Left kidney (tissue), 8 donors: ENCODE measurements around the gene PCDHB4. TPM values are rescaled to one million over a fixed set of nuclear protein-coding genes. Genes with fewer than 3 reads are reported as not detected.
"Not testable (repeated sequence)": the region's sequence is repeated elsewhere in the genome, so short reads cannot be mapped to it uniquely, and the experiment has no call there.

Experiments used
- DNase-seq: peaks from one replicate; pipeline ENCODE4 v3.0.0-alpha.2; 2013
- long read RNA-seq, 8 donors: transcript quantifications; one replicate each; lab custom pipeline, GENCODE V29; 2026
- polyA plus RNA-seq: library from polyadenylated mRNA; unstranded; fragments of 120-200 nt; gene quantifications from one replicate; pipeline ENCODE4 v1.2.1, GENCODE V29; 2013; ENCODE audit not compliant: insufficient read length

Gene PCDHB4
- polyA plus RNA-seq = 1.9 TPM
- long read RNA-seq, donor 1, partial matches to known transcripts = 0 of 4 reads
- long read RNA-seq, donor 1, other reads (novel, unspliced or antisense) = 0 of 4 reads
- long read RNA-seq, donor 2, partial matches to known transcripts = 0 of 2 reads
- long read RNA-seq, donor 2, other reads (novel, unspliced or antisense) = 0 of 2 reads
- long read RNA-seq, donor 3, partial matches to known transcripts = 0 of 3 reads
- long read RNA-seq, donor 3, other reads (novel, unspliced or antisense) = 0 of 3 reads
- long read RNA-seq, donor 4 = 0 reads
- long read RNA-seq, donor 5, partial matches to known transcripts = 0 of 2 reads
- long read RNA-seq, donor 5, other reads (novel, unspliced or antisense) = 0 of 2 reads
- long read RNA-seq, donor 6, partial matches to known transcripts = 0 of 1 reads
- long read RNA-seq, donor 6, other reads (novel, unspliced or antisense) = 0 of 1 reads
- long read RNA-seq, donor 7, transcript PCDHB4-201 (1 exons, 3,825 nt) = major isoform, 7 of 7 reads
- long read RNA-seq, donor 7, partial matches to known transcripts = 0 of 7 reads
- long read RNA-seq, donor 7, other reads (novel, unspliced or antisense) = 0 of 7 reads
- long read RNA-seq, donor 8, partial matches to known transcripts = 0 of 1 reads
- long read RNA-seq, donor 8, other reads (novel, unspliced or antisense) = 0 of 1 reads

DNA sequence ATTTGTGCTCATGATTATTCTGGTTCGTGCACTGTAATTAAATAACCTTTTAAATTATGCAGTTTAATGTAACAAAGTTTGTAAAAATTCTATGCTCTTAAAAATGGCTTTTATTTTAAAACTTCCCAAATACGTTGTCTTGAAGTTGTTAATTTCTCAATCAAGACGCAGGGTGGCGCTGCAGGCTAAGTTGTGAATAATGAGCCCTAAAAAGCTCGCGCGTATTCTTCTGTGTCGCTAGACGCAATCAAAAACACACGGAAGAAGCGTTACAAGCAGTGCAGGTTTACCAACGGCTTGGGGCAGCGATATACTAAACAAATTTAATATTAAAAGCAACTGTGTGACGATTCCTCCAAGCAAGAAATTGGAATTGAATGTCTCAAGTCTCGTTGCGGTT lies at the start of gene PCDHB4:
PCDHB4 (plus strand) TSS at position 256 of the 400 bp plus-strand sequence. CDS start 181 bp downstream, outside the sequence.
- DNase-seq = peak; percentile 19

DNA sequence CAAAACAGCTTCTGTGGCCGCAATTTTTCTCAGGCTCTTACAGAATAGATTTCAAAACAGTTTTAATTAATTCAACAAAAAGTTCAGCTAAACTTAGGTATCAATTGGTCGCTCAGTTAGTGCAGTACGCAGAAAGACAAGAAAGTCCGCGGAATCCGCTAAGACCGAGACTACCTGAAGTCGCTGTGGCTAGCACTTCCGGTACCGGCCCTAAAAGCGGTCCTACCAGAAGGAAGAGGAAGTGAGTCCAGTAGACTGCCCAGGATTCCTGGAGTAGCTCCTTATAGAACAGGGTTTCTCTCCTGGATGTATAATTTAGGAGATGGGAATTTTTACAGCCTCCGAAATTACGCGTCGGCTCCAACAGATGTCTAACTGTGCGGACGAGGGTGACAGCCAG lies 43.8 kb upstream of the PCDHB4 start:
- DNase-seq = no peak

DNA sequence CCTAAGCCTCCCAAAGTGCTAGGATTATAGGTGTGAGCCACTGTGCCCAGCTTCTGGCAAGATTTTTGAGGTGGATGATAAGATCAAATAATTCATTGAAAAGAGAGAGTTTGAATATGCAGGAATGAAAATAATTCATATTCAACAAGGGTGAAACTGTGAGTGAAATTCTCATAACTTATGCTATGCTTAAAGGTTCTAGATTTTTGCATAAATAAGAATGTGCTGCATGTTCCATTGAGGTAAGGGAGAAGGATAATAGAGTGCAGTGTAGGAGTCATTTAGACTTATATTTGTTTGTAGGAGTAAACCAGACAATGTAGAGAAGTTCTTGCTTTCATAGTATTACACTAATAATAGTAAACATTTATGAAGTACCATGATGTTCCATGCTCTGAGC lies 39.4 kb upstream of the PCDHB4 start:
- DNase-seq = no peak

DNA sequence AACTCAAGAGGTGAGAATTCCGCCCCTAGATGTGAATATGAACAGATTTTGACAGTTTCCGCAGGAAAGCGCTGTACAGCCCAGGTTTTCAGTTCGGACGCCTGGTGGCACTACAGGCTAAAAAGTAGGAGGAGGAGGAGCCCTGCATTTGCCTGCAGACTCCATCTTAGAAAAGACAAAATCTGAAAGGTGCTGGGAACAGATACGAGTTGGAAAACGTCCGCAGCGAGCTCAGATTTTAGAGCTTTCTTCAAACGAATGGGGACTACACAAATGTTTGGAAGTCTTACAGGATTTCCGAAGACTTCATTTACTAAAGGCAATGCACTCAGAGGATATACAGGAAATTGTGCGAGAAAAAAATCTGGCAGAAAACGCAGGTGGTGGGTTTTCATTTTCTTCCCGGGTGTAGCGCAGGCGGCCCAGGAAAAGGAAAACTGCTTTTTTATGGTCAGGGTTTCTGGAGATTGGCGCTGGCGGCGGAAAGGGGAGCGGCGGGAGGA lies 37.1 kb upstream of the PCDHB4 start:
- DNase-seq = peak; percentile 34

DNA sequence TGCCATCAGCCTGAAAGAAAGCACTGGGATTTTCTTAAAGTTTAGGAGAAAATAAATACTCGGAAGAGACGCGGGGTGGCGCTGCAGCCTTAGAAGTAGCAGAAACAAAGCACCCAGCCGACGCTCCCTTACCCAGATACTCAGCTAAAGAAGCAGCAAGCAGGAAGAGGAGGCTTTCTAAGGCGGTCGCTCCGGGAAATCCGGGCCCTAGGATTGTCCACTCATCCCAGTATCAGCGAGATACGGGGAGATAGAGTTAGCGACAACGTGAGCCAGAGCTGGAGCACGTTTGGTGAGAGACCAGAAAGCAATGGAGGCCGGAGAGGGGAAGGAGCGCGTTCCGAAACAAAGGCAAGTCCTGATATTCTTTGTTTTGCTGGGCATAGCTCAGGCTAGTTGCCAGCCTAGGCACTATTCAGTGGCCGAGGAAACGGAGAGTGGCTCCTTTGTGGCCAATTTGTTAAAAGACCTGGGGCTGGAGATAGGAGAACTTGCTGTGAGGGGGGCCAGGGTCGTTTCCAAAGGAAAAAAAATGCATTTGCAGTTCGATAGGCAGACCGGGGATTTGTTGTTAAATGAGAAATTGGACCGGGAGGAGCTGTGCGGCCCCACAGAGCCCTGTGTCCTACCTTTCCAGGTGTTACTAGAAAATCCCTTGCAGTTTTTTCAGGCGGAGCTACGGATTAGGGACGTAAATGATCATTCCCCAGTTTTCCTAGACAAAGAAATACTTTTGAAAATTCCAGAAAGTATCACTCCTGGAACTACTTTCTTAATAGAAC lies 26.9 kb upstream of the PCDHB4 start, which contains the start of gene PCDHB2:
PCDHB2 (plus strand) TSS at position 135 of the 782 bp plus-strand sequence; CDS start at position 311, 176 bp downstream.
- DNase-seq = peak; percentile 13

DNA sequence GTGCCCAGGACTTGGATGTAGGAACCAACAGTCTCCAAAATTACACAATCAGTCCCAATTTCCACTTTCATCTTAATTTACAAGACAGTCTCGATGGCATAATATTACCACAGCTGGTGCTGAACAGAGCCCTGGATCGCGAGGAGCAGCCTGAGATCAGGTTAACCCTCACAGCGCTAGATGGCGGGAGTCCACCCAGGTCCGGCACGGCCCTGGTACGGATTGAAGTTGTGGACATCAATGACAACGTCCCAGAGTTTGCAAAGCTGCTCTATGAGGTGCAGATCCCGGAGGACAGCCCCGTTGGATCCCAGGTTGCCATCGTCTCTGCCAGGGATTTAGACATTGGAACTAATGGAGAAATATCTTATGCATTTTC lies 26.4 kb upstream of the PCDHB4 start:
- no peak for DNase-seq

DNA sequence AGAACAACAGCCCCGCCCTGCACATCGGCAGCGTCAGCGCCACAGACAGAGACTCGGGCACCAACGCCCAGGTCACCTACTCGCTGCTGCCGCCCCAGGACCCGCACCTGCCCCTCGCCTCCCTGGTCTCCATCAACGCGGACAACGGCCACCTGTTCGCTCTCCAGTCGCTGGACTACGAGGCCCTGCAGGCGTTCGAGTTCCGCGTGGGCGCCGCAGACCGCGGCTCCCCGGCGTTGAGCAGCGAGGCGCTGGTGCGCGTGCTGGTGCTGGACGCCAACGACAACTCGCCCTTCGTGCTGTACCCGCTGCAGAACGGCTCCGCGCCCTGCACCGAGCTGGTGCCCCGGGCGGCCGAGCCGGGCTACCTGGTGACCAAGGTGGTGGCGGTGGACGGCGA lies 25.4 kb upstream of the PCDHB4 start:
- not testable (repeated sequence) for DNase-seq

DNA sequence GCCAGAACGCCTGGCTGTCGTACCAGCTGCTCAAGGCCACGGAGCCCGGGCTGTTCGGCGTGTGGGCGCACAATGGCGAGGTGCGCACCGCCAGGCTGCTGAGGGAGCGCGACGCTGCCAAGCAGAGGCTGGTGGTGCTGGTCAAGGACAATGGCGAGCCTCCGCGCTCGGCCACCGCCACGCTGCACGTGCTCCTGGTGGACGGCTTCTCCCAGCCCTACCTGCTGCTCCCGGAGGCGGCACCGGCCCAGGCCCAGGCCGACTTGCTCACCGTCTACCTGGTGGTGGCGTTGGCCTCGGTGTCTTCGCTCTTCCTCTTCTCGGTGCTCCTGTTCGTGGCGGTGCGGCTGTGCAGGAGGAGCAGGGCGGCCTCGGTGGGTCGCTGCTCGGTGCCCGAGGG lies 25.0 kb upstream of the PCDHB4 start:
- not testable (repeated sequence) for DNase-seq

DNA sequence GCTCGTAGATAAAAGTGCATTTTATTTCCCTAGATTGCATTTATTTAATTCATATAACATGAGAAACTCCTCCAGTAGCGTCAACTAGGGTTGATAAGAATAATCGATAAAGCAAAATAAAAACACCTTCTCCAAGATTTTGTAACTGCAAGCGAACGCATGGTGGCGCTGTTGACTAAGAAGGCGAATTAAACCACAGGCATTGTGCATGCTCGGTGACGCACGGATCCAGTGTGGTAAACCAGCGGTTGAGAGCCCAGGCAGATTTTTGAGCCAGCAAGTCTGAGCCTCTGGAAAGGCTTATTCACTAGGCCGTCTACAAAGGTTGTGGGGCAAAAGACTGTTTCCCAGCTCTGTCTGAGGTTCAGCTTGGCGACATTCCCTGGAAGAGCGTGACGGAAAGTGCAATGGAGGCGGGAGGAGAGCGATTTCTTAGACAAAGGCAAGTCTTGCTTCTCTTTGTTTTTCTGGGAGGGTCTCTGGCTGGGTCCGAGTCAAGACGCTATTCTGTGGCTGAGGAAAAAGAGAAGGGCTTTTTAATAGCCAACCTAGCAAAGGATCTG lies 21.3 kb upstream of the PCDHB4 start, which contains the start of gene PCDHB3:
PCDHB3 (plus strand) TSS at position 231 of the 563 bp plus-strand sequence; CDS start at position 408, 177 bp downstream.
- peak; percentile 34 for DNase-seq

DNA sequence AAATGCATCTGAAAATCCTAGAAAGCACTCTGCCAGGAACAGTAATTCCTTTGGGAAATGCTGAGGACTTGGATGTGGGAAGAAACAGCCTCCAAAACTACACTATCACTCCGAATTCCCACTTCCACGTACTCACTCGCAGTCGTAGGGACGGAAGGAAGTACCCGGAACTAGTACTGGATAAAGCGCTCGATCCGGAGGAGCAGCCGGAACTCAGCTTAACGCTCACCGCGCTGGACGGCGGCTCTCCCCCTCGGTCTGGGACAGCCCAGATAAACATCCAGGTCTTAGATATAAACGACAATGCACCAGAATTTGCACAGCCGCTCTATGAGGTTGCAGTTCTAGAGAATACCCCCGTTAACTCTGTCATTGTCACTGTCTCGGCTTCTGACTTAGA lies 20.6 kb upstream of the PCDHB4 start:
- DNase-seq = no peak

DNA sequence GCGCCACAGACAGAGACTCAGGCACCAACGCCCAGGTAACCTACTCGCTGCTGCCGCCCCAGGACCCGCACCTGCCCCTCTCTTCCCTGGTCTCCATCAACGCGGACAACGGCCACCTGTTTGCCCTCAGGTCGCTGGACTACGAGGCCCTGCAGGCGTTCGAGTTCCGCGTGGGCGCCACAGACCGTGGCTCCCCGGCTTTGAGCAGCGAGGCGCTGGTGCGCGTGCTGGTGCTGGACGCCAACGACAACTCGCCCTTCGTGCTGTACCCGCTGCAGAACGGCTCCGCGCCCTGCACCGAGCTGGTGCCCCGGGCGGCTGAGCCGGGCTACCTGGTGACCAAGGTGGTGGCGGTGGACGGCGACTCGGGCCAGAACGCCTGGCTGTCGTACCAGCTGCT lies 19.5 kb upstream of the PCDHB4 start:
- DNase-seq = not testable (repeated sequence)

DNA sequence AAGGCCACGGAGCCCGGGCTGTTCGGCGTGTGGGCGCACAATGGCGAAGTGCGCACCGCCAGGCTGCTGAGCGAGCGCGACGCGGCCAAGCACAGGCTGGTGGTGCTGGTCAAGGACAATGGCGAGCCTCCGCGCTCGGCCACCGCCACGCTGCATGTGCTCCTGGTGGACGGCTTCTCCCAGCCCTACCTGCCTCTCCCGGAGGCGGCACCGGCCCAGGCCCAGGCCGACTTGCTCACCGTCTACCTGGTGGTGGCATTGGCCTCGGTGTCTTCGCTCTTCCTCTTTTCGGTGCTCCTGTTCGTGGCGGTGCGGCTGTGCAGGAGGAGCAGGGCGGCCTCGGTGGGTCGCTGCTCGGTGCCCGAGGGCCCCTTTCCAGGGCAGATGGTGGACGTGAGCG lies 19.1 kb upstream of the PCDHB4 start:
- DNase-seq = not testable (repeated sequence)

DNA sequence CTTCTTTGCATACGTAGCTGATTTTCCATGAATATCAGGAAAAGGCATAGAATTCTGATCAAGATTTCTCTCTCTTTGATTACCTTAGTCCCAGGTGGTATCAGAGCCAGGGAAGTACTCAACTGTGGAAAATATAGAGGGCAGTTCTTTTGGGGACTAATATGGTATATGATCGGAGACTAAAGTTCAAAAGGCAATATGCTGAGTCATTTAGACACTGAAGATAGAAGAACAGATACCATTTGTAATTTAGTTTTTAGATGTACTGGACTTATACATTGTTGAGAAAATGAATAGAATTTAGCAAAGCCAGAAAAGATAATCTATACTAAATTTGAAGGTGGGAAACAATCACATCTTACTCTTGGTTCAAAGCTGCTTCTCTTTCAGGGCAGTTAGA lies 16.3 kb upstream of the PCDHB4 start:
- no peak for DNase-seq

DNA sequence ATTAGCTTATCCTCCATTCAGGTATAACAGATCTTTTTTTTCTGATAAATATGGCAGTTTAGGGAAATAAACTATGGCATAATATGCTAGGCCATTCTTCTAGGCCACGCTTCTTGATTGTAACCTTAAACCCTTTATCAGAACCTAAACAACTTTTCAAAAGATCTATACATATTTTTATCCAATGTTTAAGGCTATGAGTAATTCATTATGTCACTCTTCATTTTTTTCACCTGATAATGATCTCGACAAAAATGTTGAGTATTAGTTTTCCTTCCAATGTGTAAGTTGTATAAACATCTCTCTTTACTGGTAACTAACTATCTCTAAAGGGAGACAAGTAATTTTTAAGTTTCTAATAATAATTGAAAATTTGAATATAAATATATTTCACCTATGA lies 2.4 kb upstream of the PCDHB4 start:
- no peak for DNase-seq

DNA sequence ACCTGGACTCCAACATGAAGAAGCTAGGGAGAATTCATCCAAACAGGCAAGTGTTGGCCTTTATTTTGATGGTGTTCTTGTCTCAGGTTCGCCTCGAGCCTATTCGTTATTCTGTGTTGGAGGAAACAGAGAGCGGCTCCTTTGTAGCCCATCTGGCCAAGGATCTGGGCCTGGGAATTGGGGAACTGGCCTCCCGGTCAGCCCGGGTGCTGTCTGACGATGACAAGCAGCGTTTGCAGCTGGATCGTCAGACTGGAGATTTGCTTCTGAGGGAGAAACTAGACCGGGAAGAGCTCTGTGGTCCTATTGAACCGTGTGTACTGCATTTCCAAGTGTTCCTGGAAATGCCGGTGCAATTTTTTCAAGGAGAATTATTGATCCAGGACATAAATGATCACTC lies 367 bp downstream of the PCDHB4 start:
- no peak for DNase-seq

DNA sequence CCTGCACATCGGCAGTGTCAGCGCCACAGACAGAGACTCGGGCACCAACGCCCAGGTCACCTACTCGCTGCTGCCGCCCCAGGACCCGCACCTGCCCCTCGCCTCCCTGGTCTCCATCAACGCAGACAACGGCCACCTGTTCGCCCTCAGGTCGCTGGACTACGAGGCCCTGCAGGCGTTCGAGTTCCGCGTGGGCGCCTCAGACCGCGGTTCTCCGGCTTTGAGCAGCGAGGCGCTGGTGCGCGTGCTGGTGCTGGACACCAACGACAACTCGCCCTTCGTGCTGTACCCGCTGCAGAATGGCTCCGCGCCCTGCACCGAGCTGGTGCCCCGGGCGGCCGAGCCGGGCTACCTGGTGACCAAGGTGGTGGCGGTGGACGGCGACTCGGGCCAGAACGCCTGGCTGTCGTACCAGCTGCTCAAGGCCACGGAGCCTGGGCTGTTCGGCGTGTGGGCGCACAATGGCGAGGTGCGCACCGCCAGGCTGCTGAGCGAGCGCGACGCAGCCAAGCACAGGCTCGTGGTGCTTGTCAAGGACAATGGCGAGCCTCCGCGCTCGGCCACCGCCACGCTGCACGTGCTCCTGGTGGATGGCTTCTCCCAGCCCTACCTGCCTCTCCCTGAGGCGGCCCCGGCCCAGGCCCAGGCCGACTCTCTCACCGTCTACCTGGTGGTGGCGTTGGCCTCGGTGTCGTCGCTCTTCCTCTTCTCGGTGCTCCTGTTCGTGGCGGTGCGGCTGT lies 1.9 kb downstream of the PCDHB4 start:
- not testable (repeated sequence) for DNase-seq

DNA sequence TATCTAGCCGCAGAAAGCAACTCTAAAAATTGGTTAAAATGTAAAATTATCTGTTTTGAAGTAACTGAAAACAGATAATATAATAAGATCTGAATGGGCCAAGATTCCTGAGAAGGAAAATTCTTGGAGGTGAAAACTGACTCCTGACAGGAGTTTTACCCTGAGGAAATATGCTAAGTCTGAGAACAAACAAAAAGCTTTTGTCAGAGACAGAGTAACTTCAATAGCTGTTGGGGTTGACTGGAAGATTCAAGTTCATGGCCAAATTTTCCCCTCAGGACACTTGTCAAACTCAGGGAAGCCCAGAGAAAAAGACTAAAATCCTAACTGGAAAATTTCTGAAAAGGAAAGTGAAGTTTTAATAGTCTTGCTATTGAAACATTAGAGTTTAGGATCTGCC lies 5.7 kb downstream of the PCDHB4 start:
- no peak for DNase-seq

DNA sequence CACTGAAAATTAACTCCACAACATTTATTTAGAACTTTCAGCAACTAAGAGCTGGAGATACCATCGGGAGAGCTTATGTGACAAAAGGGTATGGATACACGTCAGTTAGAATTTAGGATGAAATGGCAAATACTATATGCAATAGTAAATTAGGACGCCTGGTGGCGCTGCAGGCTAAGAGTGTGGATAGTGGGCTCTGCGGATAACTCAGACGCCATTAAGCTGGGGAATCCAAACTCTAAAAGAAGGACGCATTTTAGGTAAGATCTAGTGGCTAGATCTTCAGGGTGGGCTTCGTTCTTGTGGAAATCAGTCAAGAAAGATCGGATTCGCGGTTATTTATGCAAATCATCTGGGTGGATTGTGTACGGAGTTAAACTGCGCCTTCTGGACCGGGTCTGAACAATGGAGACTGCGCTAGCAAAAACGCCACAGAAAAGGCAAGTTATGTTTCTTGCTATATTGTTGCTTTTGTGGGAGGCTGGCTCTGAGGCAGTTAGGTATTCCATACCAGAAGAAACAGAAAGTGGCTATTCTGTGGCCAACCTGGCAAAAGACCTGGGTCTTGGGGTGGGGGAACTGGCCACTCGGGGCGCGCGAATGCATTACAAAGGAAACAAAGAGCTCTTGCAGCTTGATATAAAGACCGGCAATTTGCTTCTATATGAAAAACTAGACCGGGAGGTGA lies 13.6 kb downstream of the PCDHB4 start, which contains the start of gene PCDHB5:
PCDHB5 (plus strand) TSS at position 177 of the 688 bp plus-strand sequence; CDS start at position 406, 229 bp downstream.
- no peak for DNase-seq

DNA sequence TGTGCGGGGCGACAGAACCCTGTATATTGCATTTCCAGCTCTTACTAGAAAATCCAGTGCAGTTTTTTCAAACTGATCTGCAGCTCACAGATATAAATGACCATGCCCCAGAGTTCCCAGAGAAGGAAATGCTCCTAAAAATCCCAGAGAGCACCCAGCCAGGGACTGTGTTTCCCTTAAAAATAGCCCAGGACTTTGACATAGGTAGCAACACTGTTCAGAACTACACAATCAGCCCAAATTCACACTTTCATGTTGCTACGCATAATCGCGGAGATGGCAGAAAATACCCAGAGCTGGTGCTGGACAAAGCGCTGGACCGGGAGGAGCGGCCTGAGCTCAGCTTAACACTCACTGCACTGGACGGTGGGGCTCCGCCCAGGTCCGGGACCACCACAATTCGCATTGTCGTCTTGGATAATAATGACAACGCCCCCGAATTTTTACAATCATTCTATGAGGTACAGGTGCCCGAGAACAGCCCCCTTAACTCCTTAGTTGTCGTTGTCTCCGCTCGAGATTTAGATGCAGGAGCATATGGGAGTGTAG lies 14.2 kb downstream of the PCDHB4 start:
- no peak for DNase-seq

DNA sequence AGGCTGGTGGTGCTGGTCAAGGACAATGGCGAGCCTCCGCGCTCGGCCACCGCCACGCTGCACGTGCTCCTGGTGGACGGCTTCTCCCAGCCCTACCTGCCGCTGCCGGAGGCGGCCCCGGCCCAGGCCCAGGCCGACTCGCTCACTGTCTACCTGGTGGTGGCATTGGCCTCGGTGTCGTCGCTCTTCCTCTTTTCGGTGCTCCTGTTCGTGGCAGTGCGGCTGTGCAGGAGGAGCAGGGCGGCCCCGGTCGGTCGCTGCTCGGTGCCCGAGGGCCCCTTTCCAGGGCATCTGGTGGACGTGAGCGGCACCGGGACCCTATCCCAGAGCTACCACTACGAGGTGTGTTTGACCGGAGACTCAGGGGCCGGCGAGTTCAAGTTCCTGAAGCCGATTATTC lies 15.7 kb downstream of the PCDHB4 start:
- DNase-seq = not testable (repeated sequence)
